Psoas muscle (tissue), 8 donors: ENCODE results near the gene XPOT. TPM values are rescaled to one million over a fixed set of nuclear protein-coding genes. Genes with fewer than 3 reads are reported as not detected.
A peak's percentile ranks its signal among the peaks of the same experiment; 100 is the strongest.

ENCODE experiments used
- ATAC-seq, 4 donors: fragments of 200-7000 bp; cut with Tn5 transposase; one replicate each; pipeline ENCODE4 v1.9.1; 2020; ENCODE audit warnings: moderate library complexity in 3 of 4, mild to moderate bottlenecking in 2 of 4
- DNase-seq, 2 donors: peaks; one replicate each; pipeline ENCODE4 v3.0.0-alpha.2; 2020
- H3K27ac ChIP-seq: fragments of 200-600 bp; one replicate; pipeline ENCODE4 v1.8.0; 2022
- H3K27me3 ChIP-seq, 3 donors: fragments of 200-600 bp in 1 of 3; one replicate each; pipeline versions ENCODE4 v1.6.1 to v1.8.0; 2013 to 2022; ENCODE audit warnings: low read length in 2 of 3, mild to moderate bottlenecking in 2 of 3, moderate library complexity in 1 of 3; ENCODE audit not compliant: insufficient read depth in 3 of 3
- H3K36me3 ChIP-seq, 2 donors: fragments of 200-600 bp in 1 of 2; one replicate each; pipeline versions ENCODE4 v1.6.1 to v1.8.0; 2013 to 2022; ENCODE audit warnings: low read depth in 1 of 2, mild to moderate bottlenecking in 1 of 2, moderate library complexity in 1 of 2; ENCODE audit not compliant: insufficient read depth in 1 of 2
- H3K4me1 ChIP-seq: fragments of 200-600 bp; one replicate; pipeline ENCODE4 v1.8.0; 2022
- H3K4me3 ChIP-seq: fragments of 200-600 bp; one replicate; pipeline ENCODE4 v1.8.0; 2022; ENCODE audit warnings: mild to moderate bottlenecking
- H3K9me3 ChIP-seq: fragments of 200-600 bp; one replicate; pipeline ENCODE4 v1.8.0; 2022
- WGBS, 3 donors: extraction: QIAGEN DNeasy Blood & Tissue Kit; methylation state at CpG; one replicate each; pipeline versions ENCODE4 v1.1.6 to v1.1.7; 2013; 5-methylcytosine and 5-hydroxymethylcytosine counted together
- intact Hi-C, 2 donors: fragments of 100-400 bp; cut with DNase I; formaldehyde crosslinking; loops; one replicate each; pipeline versions ENCODE4 v1.11.0 to v1.14.2; 2022
- polyA plus RNA-seq, 3 donors: library from polyadenylated mRNA; stranded (reverse); fragments of 200-250 nt; gene quantifications; one replicate each; pipeline ENCODE4 v1.2.3, GENCODE V29; 2013
- total RNA-seq, 4 donors: library from RNA; stranded (reverse); fragmentation: NEBNext Ultra II Directional in 2 of 4; extraction: Animal tissue kit (Norgen Biotek cat#: 25700) in 2 of 4; gene quantifications; one replicate each; pipeline versions ENCODE4 v1.2.1 to v1.2.4, GENCODE V29; 2021 to 2023
- TF ChIP-seq, protein P1 (sequence below): fragments of 200-600 bp; IDR thresholded peaks from one replicate; pipeline ENCODE4 v1.8.0; 2022; ENCODE audit warnings: antibody characterized with exemption
- donor health status: healthy with polysubstance abuse.
- donor health status: DM: no; HTN: no; CAD: no; lungs with moderate emphysema.
- donor health status: Bipolar disorder and iron deficiency.
- donor health status: healthy.
- donor health status: DM: yes; HTN: yes; CAD: no.
- donor health status: DM: no; HTN: no; CAD: no.
- donor health status: DM: no; HTN: no; CAD: no.
- donor health status: DM: yes; HTN: yes; CAD: no.

XPOT gene
- total and polyA plus RNA-seq, 7 donors = 17.1 to 48.7 (median 35.1) TPM

- Histone ChIP-seq H3K27me3 (no peaks in the 10 kb centered on the region), H3K4me3 (no peak overlapping the region), H3K27ac (no peak overlapping the region), H3K4me1 (no peaks in the 10 kb centered on the region), H3K36me3 (peaks cover 2 to 75% of the 10 kb centered on the region in 2 donors), H3K9me3 (no peaks in the 10 kb centered on the region)
- intact Hi-C loops = no loop called here
- no peak for DNase-seq
- ATAC-seq = peak in 1 of 4 donors; percentile 68
- WGBS, 3 donors = 44 to 75% (median 63%) methylated on average over 3 of the region's 3 CpGs
- TF ChIP-seq, protein P1, sequence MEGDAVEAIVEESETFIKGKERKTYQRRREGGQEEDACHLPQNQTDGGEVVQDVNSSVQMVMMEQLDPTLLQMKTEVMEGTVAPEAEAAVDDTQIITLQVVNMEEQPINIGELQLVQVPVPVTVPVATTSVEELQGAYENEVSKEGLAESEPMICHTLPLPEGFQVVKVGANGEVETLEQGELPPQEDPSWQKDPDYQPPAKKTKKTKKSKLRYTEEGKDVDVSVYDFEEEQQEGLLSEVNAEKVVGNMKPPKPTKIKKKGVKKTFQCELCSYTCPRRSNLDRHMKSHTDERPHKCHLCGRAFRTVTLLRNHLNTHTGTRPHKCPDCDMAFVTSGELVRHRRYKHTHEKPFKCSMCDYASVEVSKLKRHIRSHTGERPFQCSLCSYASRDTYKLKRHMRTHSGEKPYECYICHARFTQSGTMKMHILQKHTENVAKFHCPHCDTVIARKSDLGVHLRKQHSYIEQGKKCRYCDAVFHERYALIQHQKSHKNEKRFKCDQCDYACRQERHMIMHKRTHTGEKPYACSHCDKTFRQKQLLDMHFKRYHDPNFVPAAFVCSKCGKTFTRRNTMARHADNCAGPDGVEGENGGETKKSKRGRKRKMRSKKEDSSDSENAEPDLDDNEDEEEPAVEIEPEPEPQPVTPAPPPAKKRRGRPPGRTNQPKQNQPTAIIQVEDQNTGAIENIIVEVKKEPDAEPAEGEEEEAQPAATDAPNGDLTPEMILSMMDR = no peak
These were observed 96.2 kb downstream of the XPOT start for GRCh38 chr12:64500394-64500793.

Other genes starting within 250 kb of the XPOT start
- gene KICS2, start 182.1 kb upstream of the XPOT start, total RNA-seq = 10 to 100 TPM in 2 of 4 donors, 1 to 10 TPM in 2; 8.5 to 18.2 (median 10.3) TPM
- 1 to 10 TPM; 4.4 to 8.4 (median 4.8) TPM for gene KICS2, start 182.1 kb upstream of the XPOT start, polyA plus RNA-seq
- not detected for gene C12orf56, start 13.6 kb upstream of the XPOT start, total RNA-seq
- under 1 TPM in 1 of 3 donors, not detected in 2; 0.09 TPM for gene C12orf56, start 13.6 kb upstream of the XPOT start, polyA plus RNA-seq
- 10 to 100 TPM; 11.6 to 20.6 (median 19.7) TPM for gene TBK1, start 47.7 kb downstream of the XPOT start, total RNA-seq
- gene TBK1, start 47.7 kb downstream of the XPOT start, polyA plus RNA-seq = 10 to 100 TPM; 17.0 to 39.8 (median 20.3) TPM
- gene RASSF3, start 206.1 kb downstream of the XPOT start, total RNA-seq = 10 to 100 TPM in 3 of 4 donors, 1 to 10 TPM in 1; 7.0 to 30.6 (median 19.0) TPM
- 10 to 100 TPM in 1 of 3 donors, 1 to 10 TPM in 2; 4.9 to 18.5 (median 9.8) TPM for gene RASSF3, start 206.1 kb downstream of the XPOT start, polyA plus RNA-seq